ENCODE results near the gene TMEM248.
"Not testable (repeated sequence)": the region's sequence is repeated elsewhere in the genome, so short reads cannot be mapped to it uniquely, and the experiment has no call there.

TMEM248 gene

DNA sequence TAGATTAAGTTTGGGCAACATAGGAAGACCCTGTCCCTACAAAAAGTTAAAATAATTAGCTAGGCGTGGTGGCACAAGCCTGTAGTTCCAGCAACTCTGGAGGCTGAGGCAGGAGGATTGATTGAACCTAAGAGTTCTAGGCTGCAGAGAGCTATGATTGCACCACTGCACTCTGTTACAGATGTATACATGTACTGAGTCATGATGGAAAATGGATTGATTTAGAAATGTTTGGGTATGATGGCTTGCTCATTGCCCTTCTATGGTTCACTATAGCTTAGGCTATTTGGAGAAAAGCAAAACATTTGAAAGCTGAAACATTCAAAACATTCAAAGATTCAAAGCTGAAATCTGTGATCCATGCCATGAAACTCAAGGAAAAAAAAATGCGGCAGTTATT lies 58.0 kb downstream of the TMEM248 start:
- H2AFZ ChIP-seq (ENCODE audit: low read length); H3K4me1 ChIP-seq (ENCODE audit: insufficient read depth, low read length, severe bottlenecking); H3K27me3 ChIP-seq (ENCODE audit: insufficient read depth, low read length); H3K4me2 ChIP-seq (ENCODE audit: low read length); H3K4me3 ChIP-seq (ENCODE audit: low read depth, low read length, poor library complexity, severe bottlenecking); H4K20me1 ChIP-seq (ENCODE audit: insufficient read depth, low read length); H3K36me3 ChIP-seq (ENCODE audit: insufficient read depth, low read length); H3K9me2 ChIP-seq (ENCODE audit: low read depth, low read length); H3K79me2 ChIP-seq (ENCODE audit: insufficient read depth, low read length); H3F3A ChIP-seq (ENCODE audit: insufficient read depth, low read length); H3K27ac ChIP-seq (ENCODE audit: low read depth, low read length, poor library complexity, severe bottlenecking); H3K9ac ChIP-seq (ENCODE audit: low read length); H3K9me3 ChIP-seq (ENCODE audit: low read length): not testable (repeated sequence)

DNA sequence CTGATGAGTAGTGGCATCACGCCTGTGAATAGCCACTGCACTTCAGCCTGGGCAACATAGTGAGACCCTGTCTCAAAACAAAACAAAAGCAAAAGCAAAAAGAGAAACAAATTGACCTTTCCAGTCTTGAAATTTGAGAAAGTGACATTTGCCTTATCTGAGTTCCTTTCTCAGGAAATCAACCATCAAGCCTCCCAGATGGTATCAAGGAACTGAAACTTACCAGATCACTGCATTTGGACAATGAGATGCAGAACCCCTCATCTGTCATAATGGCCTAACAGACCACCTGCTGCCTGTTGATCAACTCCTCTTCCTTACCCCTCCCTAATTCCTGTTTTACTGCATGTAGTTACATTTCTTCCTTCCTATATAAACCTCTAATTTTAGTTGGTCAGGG lies 59.3 kb downstream of the TMEM248 start:
- H3K27me3 ChIP-seq (ENCODE audit: insufficient read depth, low read length); H3K4me2 ChIP-seq (ENCODE audit: low read length); H3K9me3 ChIP-seq (ENCODE audit: low read length); H3K4me1 ChIP-seq (ENCODE audit: insufficient read depth, low read length, severe bottlenecking); H3K27ac ChIP-seq (ENCODE audit: low read depth, low read length, poor library complexity, severe bottlenecking); H2AFZ ChIP-seq (ENCODE audit: low read length); H4K20me1 ChIP-seq (ENCODE audit: insufficient read depth, low read length); H3K36me3 ChIP-seq (ENCODE audit: insufficient read depth, low read length); H3K79me2 ChIP-seq (ENCODE audit: insufficient read depth, low read length); H3K4me3 ChIP-seq (ENCODE audit: low read depth, low read length, poor library complexity, severe bottlenecking); H3F3A ChIP-seq (ENCODE audit: insufficient read depth, low read length); H3K9me2 ChIP-seq (ENCODE audit: low read depth, low read length); H3K9ac ChIP-seq (ENCODE audit: low read length): not testable (repeated sequence)

DNA sequence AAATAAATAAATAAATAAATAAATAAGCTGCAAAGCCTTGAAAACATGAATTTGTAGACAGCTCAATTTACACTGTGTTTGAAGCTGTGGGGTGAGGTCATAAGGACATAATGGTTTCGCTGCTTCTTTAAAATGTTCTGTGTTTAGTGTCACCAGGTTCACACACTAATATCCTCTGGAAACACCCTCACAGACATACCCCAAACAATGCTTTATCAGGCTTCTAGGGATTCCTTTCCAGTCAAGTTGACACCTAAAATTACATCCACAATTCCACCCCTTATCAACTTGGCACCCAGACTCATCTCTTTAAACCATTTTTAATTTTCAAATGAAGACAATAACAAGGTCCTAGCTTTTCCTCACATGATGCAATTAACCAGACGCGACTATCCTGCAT lies 68.5 kb downstream of the TMEM248 start:
- not testable (repeated sequence) for H3K9me2 ChIP-seq (ENCODE audit: low read depth, low read length); H3K79me2 ChIP-seq (ENCODE audit: insufficient read depth, low read length); H3K4me2 ChIP-seq (ENCODE audit: low read length); H3K9ac ChIP-seq (ENCODE audit: low read length); H3K4me3 ChIP-seq (ENCODE audit: low read depth, low read length, poor library complexity, severe bottlenecking); H4K20me1 ChIP-seq (ENCODE audit: insufficient read depth, low read length); H3K27me3 ChIP-seq (ENCODE audit: insufficient read depth, low read length); H3K9me3 ChIP-seq (ENCODE audit: low read length); H3K27ac ChIP-seq (ENCODE audit: low read depth, low read length, poor library complexity, severe bottlenecking); H3F3A ChIP-seq (ENCODE audit: insufficient read depth, low read length); H2AFZ ChIP-seq (ENCODE audit: low read length); H3K4me1 ChIP-seq (ENCODE audit: insufficient read depth, low read length, severe bottlenecking)
- H3K36me3 ChIP-seq (ENCODE audit: insufficient read depth, low read length): peaks cover 58% of the 10 kb centered on the region

DNA sequence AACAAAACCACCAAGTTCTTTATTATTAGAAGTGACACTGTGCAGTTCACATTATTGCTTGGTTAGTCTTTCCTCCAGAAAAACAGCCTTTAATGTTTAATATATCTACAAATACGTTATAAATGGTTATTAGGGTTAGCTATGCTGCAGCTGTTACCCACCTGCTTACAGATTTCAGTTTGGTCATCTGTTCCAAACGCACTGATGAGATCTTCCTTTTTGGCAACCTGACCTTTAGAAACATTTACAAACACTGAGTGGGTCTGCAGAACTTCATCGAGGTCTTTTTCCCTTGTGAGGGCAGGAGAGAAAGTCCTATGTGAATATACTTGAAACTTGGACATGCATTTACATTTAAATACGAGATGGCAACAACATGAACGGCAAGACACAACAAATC lies 73.0 kb downstream of the TMEM248 start:
- H3F3A ChIP-seq (ENCODE audit: insufficient read depth, low read length): not testable (repeated sequence)

DNA sequence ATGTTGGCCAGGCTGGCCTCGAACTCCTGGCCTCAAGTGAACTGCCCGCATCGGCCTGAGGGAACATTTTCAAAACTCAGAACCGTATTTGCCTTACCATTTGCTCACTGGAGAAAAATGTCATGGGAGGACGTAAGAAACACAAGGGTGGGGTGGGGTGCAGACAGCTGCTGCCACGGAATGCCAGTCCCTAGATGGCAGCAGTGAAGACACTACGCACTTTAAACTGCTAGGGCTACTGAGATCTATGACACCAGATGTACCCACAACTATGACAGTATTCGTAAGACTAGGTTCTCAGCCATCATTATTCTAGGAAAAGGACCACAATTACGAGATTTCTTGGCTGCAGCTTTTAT lies 73.6 kb downstream of the TMEM248 start:
- TF ChIP-seq, protein P1, sequence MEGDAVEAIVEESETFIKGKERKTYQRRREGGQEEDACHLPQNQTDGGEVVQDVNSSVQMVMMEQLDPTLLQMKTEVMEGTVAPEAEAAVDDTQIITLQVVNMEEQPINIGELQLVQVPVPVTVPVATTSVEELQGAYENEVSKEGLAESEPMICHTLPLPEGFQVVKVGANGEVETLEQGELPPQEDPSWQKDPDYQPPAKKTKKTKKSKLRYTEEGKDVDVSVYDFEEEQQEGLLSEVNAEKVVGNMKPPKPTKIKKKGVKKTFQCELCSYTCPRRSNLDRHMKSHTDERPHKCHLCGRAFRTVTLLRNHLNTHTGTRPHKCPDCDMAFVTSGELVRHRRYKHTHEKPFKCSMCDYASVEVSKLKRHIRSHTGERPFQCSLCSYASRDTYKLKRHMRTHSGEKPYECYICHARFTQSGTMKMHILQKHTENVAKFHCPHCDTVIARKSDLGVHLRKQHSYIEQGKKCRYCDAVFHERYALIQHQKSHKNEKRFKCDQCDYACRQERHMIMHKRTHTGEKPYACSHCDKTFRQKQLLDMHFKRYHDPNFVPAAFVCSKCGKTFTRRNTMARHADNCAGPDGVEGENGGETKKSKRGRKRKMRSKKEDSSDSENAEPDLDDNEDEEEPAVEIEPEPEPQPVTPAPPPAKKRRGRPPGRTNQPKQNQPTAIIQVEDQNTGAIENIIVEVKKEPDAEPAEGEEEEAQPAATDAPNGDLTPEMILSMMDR (IDR thresholded peaks at IDR 0.05; ENCODE audit: low read length): peak; percentile 58
- Histone ChIP-seq H3K4me3 (ENCODE audit: low read depth, low read length, poor library complexity, severe bottlenecking) (peak overlapping the region; percentile 85), H3K79me2 (ENCODE audit: insufficient read depth, low read length) (0 out of 2 replicates have a peak, but pooled peaks cover 15% of the 10 kb centered on the region), H3K4me2 (ENCODE audit: low read length) (peak overlapping the region; percentile 72), H3K27ac (ENCODE audit: low read depth, low read length, poor library complexity, severe bottlenecking) (peak overlapping the region; percentile 71), H3K4me1 (ENCODE audit: insufficient read depth, low read length, severe bottlenecking) (peaks cover 18% of the 10 kb centered on the region), H3K9ac (ENCODE audit: low read length) (peak overlapping the region; percentile 82), H3K36me3 (ENCODE audit: insufficient read depth, low read length) (peaks cover 38% of the 10 kb centered on the region)
- not testable (repeated sequence) for H3K9me3 ChIP-seq (ENCODE audit: low read length); H3K27me3 ChIP-seq (ENCODE audit: insufficient read depth, low read length); H3K9me2 ChIP-seq (ENCODE audit: low read depth, low read length); H2AFZ ChIP-seq (ENCODE audit: low read length); H4K20me1 ChIP-seq (ENCODE audit: insufficient read depth, low read length); H3F3A ChIP-seq (ENCODE audit: insufficient read depth, low read length)

More for the DNA sequence above, 73.0 kb downstream of the TMEM248 start:
- Histone ChIP-seq H3K9ac (ENCODE audit: low read length) (peak overlapping the region; percentile 82; the same call in 1 of the 2 replicates), H3K79me2 (ENCODE audit: insufficient read depth, low read length) (0 out of 2 replicates have a peak, but pooled peaks cover 15% of the 10 kb centered on the region), H3K4me2 (ENCODE audit: low read length) (peak overlapping the region; percentile 72), H3K36me3 (ENCODE audit: insufficient read depth, low read length) (peaks cover 38% of the 10 kb centered on the region), H3K4me3 (ENCODE audit: low read depth, low read length, poor library complexity, severe bottlenecking) (peak overlapping the region; percentile 85), H3K4me1 (ENCODE audit: insufficient read depth, low read length, severe bottlenecking) (peaks cover 18% of the 10 kb centered on the region)
- H3K9me2 ChIP-seq (ENCODE audit: low read depth, low read length); H4K20me1 ChIP-seq (ENCODE audit: insufficient read depth, low read length); H3K27ac ChIP-seq (ENCODE audit: low read depth, low read length, poor library complexity, severe bottlenecking); H2AFZ ChIP-seq (ENCODE audit: low read length); H3K27me3 ChIP-seq (ENCODE audit: insufficient read depth, low read length); H3K9me3 ChIP-seq (ENCODE audit: low read length): not testable (repeated sequence)
